H1 (cell line): Measurements from ENCODE around the gene CHRDL2.

Experiments
- ATF3 ChIP-seq: IDR thresholded peaks from 2 replicates; pipeline ENCODE4 v1.6.1; 2011; ENCODE audit warnings: low read depth, mild to moderate bottlenecking, low read length; ENCODE audit not compliant: insufficient read depth
- BRCA1 ChIP-seq: IDR thresholded peaks from 2 replicates; pipeline ENCODE4 v1.6.1; 2012; ENCODE audit warnings: low read depth, low read length, improper control_type of control experiment
- CHD1 ChIP-seq: IDR thresholded peaks from 2 replicates; pipeline ENCODE4 v1.6.1; 2012; ENCODE audit warnings: low read depth, low read length, improper control_type of control experiment
- CTCF ChIP-seq, 3 experiments: IDR thresholded peaks; 1 replicate in 2 of 3; 2 replicates in 1 of 3; pipeline versions ENCODE4 v1.5.1 to v1.6.1; 2011; ENCODE audit warnings: low read length in 3 of 3, mild to moderate bottlenecking in 3 of 3, inconsistent platforms in 2 of 3, low read depth in 1 of 3, moderate library complexity in 1 of 3; ENCODE audit not compliant: insufficient read depth in 1 of 3; ENCODE audit errors: control extremely low read depth in 1 of 3
- EZH2 ChIP-seq: fragments of 200-600 bp; sonication (generic); IDR thresholded peaks from 2 replicates; pipeline ENCODE4 v1.7.1; 2012; ENCODE audit warnings: low read depth, mild to moderate bottlenecking, moderate library complexity, low read length, inconsistent platforms; ENCODE audit not compliant: severe bottlenecking
- GABPA ChIP-seq: IDR thresholded peaks from 2 replicates; pipeline ENCODE4 v1.6.1; 2011; ENCODE audit warnings: mild to moderate bottlenecking, low read length, moderate library complexity, borderline replicate concordance; ENCODE audit not compliant: insufficient read depth
- HDAC2 ChIP-seq, 2 experiments: fragments of 300-600 bp in 1 of 2; sonication (generic) in 1 of 2; IDR thresholded peaks; 2 replicates each; pipeline ENCODE4 v1.6.1; 2011 to 2012; ENCODE audit warnings: low read depth in 2 of 2, low read length in 2 of 2, mild to moderate bottlenecking in 2 of 2, moderate library complexity in 2 of 2, borderline replicate concordance in 1 of 2, inconsistent platforms in 1 of 2
- MAX ChIP-seq: IDR thresholded peaks from 2 replicates; pipeline ENCODE4 v1.6.1; 2012; ENCODE audit warnings: inconsistent platforms
- POLR2A ChIP-seq, 2 experiments: IDR thresholded peaks; 1 replicate in 1 of 2; 2 replicates in 1 of 2; pipeline ENCODE4 v1.6.1; 2011; ENCODE audit warnings: low read depth in 2 of 2, low read length in 2 of 2, mild to moderate bottlenecking in 2 of 2; ENCODE audit errors: control extremely low read depth in 1 of 2
- RFX5 ChIP-seq: IDR thresholded peaks from 2 replicates; pipeline ENCODE4 v1.6.1; 2011; ENCODE audit warnings: low read depth, low read length, improper control_type of control experiment, borderline replicate concordance
- TCF12 ChIP-seq: IDR thresholded peaks from 2 replicates; pipeline ENCODE4 v1.6.1; 2011; ENCODE audit warnings: low read depth, mild to moderate bottlenecking, low read length
- YY1 ChIP-seq: IDR thresholded peaks from 2 replicates; pipeline ENCODE4 v1.6.1; 2011; ENCODE audit warnings: low read depth, mild to moderate bottlenecking, low read length

GRCh38 chr11:74748211-74749126, 17.2 kb upstream of the CHRDL2 start, which contains the start of gene RNF169:
- no peak for TF ChIP-seq HDAC2 (IDR thresholded peaks at IDR 0.05; ENCODE audit: borderline replicate concordance in 1 of 2, low read depth in 2 of 2, low read length in 2 of 2)
- TF ChIP-seq ATF3, result no peak
- no peak for TF ChIP-seq MAX
- TF ChIP-seq BRCA1, result no peak
- peak; percentile 63 to 67 for TF ChIP-seq POLR2A (IDR thresholded peaks at IDR 0.05; ENCODE audit: control extremely low read depth in 1 of 2, low read depth in 2 of 2, low read length in 2 of 2)
- no peak for TF ChIP-seq CTCF (IDR thresholded peaks at IDR 0.05; ENCODE audit: control extremely low read depth in 1 of 3, insufficient read depth in 1 of 3, low read depth in 1 of 3, low read length in 3 of 3)
- no peak for TF ChIP-seq EZH2
- TF ChIP-seq CHD1, result no peak
- TF ChIP-seq GABPA, result no peak
- TF ChIP-seq TCF12, result no peak
- peak; percentile 97 for TF ChIP-seq YY1
- peak; percentile 17; the same call in 1 of the 2 replicates for TF ChIP-seq RFX5
